ENCODE results near the gene ACSL1.
A peak's percentile ranks its signal among the peaks of the same experiment; 100 is the strongest.
"Not testable (repeated sequence)": the region's sequence is repeated elsewhere in the genome, so short reads cannot be mapped to it uniquely, and the experiment has no call there.

The ACSL1 gene

GRCh38 chr4:184839075-184839399 lies 13.3 kb upstream of the ACSL1 start:
- DNase-seq, result not testable (repeated sequence)

- no peak for DNase-seq
Measured at GRCh38 chr4:184838249-184839074, 12.7 kb upstream of the ACSL1 start.

GRCh38 chr4:184836613-184837012 lies 10.8 kb upstream of the ACSL1 start:
- no peak for DNase-seq

GRCh38 chr4:184833046-184833838 lies 7.5 kb upstream of the ACSL1 start:
- no peak for DNase-seq

- no peak for DNase-seq
Measured at GRCh38 chr4:184831153-184831552, 5.4 kb upstream of the ACSL1 start.

GRCh38 chr4:184826691-184827270 lies 1.0 kb upstream of the ACSL1 start:
- DNase-seq, result peak; percentile 32

- peak; percentile 27 for DNase-seq
Measured at GRCh38 chr4:184825141-184825895, 450 bp downstream of the ACSL1 start.

DNA sequence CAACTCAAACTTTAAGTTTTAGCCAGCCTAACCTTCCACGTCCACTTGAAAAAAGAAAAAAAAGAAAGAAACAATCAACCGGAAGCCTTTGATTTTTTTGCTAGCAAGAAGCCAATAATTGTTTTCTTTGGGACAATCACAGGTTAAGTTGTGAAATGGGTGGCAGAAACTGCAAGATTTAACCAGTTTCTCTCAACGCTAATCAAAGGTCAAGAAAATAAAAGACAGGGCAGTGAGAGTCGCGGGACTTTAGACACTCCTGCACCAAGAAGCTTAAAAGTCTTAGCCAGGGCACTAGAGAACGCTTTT lies 1.0 kb downstream of the ACSL1 start:
- DNase-seq, result no peak

GRCh38 chr4:184824081-184824775 lies 1.5 kb downstream of the ACSL1 start:
- peak; percentile 65 for DNase-seq

GRCh38 chr4:184823014-184823413 lies 2.8 kb downstream of the ACSL1 start:
- DNase-seq, result no peak

GRCh38 chr4:184822356-184822755 lies 3.4 kb downstream of the ACSL1 start:
- DNase-seq, result no peak

GRCh38 chr4:184821242-184821641 lies 4.5 kb downstream of the ACSL1 start:
- no peak for DNase-seq

DNA sequence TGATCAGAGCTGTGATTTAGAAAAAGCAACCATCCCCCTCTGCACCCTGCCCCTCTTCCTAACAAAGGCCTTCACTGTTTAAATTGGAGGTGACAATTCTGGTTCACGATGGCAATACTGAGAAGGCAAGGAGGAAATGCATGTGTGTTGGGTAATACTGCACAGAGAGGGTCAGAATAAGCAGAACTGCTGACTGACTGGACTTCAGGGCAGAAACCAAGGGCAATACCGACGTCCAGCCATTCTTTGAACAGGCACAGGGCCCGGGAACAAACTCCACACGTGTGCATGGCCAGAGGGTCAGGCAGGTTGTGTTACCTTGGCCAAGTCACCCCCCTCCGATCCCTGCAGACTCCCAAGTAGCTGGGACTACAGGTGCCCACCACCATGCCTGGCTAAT lies 6.0 kb downstream of the ACSL1 start:
- no peak for DNase-seq

- no peak for DNase-seq
Measured at GRCh38 chr4:184818216-184818564, 7.6 kb downstream of the ACSL1 start.

DNA sequence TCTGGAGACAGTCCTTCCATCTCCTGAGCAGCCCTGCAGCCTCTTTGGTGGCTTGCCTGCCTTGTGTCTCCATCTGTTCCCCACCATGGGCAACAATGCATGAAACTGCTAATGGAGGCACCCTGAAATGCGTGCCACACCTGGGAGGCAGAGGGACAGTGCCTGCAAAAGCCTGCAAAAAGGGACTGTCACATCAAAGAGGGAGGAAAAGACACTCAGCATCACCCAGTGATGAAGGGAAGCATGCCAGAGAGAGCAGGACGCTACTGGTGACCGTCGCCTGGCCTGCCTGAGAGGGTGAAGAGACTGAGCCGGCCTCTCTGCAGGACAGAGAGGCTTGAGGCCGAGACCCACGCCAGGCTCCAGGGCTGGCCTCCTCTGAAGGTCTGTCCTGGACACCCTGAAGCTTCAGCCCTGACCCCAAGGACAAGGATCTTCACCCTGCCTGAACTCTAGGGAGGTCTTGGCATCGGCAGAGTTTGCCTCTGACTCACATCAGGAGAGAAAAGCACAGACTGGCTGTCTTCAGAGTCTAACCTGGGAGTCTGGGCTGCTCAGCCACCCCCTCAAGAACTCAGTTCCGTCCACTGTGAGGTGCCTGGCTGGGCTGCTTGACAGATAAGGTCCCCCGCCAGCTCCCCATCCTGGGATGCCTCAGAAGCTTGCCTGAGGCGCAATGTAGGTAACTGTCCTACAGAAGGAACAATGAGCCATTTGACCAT lies 8.1 kb downstream of the ACSL1 start:
- no peak for DNase-seq

DNA sequence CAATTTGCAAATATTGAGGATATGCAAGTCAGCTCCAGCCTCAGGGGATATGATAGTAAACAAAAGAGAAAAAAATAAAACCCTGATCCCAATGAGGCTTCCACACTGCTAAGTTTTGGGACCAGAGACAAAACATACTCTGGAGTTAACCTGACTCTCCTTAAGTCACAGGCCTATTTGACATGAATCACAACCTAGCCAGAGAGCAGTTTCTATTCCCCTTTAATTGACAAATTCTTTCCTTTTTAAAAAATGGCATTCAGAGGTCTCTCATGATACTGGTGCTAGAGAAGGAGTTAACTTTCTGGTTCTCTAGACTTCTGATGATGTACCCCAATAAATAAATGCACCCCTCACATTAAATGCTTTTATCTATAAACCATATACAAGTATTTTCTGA lies 8.8 kb downstream of the ACSL1 start:
- DNase-seq, result no peak

GRCh38 chr4:184815046-184815877 lies 10.5 kb downstream of the ACSL1 start:
- no peak for DNase-seq

- DNase-seq, result no peak
Measured at GRCh38 chr4:184814686-184815045, 11.1 kb downstream of the ACSL1 start.

- no peak for DNase-seq
Measured at GRCh38 chr4:184812651-184813181, 13.1 kb downstream of the ACSL1 start.

- DNase-seq, result no peak
Measured at GRCh38 chr4:184812199-184812542, 13.6 kb downstream of the ACSL1 start.

DNA sequence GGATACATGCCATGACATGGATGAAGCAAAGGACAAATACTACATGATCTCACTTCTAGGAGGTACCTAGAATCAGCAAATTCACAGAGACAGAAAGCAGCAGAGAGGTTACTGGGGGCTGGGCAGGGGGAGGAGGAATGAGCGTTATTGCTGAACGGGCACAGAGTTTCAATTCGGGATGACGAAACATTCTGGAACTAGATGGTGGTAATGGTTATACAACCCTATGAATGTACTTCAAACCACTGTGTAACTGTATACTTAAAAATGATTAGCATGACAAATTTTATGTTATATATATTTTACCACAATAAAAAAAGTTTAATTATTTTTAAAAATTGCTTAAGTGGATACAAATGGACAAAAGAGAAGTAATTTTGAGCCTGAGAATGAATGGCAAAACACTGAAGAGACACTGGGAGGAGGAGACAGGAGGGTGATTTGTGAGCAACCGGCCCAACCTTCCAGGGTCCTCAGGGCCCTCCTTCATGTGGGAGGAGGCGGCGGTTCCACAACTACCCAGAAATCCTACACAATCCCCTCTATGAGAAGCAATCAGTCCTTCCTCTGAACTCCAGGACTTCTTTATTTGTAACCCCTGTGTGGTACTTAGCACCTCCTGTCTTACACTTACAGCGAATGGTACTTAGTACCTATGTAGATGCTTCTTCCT lies 14.1 kb downstream of the ACSL1 start:
- DNase-seq, result no peak

Measured in activated CD4-positive, alpha-beta T cell treated with anti-CD3 and anti-CD28 coated beads, Interleukin-2, amount 50 U/mL, for 16 hours (primary cell).